NT2/D1 (cell line): ENCODE results near the gene TIRAP.

Experiments
- SUZ12 ChIP-seq: IDR thresholded peaks from 2 replicates; pipeline ENCODE4 v1.6.1; 2011; ENCODE audit not compliant: insufficient read length, insufficient read depth; ENCODE audit errors: extremely low read depth
- YY1 ChIP-seq: IDR thresholded peaks from 2 replicates; pipeline ENCODE4 v1.6.1; 2011; ENCODE audit not compliant: insufficient read length, insufficient read depth

- TF ChIP-seq YY1, result no peak
- TF ChIP-seq SUZ12, result no peak
Measured at GRCh38 chr11:126336671-126337101, 53.8 kb downstream of the TIRAP start.
